NCI-H2196 treated with DMSO at 0.1 percent for 48 hours (cell line): Measurements from ENCODE around the gene IGSF8.

Experiments used
- DNase-seq: peaks from one replicate; lab custom pipeline; 2025; ENCODE audit not compliant: unreplicated experiment; lab: John Stamatoyannopoulos, UW

IGSF8 gene

GRCh38 chr1:160107512-160107911 is 9.1 kb upstream of the IGSF8 start:
- DNase-seq: no peak

GRCh38 chr1:160105155-160105554 is 6.7 kb upstream of the IGSF8 start:
- DNase-seq: no peak

DNA sequence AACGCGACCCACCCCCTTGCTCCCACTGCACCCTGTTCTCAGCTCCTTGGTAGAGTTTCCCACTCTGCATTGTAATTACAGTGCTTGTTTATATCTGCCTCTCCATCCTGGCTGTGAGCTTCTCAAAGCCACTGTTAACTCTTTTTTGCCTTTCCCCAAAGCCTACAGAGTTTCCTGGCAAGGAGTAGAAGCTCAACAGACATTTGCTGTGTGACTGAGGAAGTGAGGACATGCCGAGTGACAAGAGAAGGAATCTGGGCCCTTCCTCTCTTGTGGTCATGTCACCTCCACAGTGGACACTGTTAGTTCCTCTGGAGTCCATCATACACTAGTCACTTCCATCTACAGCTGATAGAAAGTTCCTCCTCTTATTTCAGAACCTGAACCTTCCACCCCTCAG is 6.1 kb upstream of the IGSF8 start:
- no peak for DNase-seq

DNA sequence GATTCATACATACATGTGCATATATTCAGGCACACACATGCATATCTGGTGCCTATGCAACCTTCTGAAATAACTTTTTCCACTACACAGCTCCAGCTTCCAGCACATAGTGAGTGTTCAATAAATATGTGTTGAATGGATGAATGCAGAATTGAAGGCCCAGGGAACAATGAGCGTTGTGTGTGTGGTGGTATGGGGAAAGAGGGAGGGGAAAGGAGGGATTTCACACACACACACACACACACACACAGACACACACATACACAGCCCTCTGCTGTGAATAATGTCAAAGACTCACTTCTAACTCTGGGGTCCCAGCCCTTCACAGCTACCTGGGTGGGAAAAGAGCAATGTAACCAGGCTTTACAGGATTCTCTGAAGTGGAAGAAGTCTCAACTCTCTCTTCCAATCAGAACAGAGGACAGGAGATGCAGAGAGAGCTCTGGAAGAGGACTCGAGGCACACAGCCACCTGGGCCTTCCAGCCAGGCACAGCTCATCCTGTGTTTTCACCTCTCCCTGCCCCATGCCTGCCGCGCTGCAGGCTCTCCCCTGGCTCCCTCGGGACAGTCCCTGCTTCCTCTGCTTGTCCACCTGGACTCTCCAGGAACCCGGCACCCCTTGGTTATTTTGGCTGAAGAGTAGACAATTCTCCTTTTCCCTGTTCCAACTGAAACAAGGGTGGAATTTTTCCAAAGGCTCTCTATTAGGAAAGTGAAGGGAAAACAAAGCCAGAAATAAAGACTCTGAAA is 5.4 kb upstream of the IGSF8 start:
- no peak for DNase-seq

DNA sequence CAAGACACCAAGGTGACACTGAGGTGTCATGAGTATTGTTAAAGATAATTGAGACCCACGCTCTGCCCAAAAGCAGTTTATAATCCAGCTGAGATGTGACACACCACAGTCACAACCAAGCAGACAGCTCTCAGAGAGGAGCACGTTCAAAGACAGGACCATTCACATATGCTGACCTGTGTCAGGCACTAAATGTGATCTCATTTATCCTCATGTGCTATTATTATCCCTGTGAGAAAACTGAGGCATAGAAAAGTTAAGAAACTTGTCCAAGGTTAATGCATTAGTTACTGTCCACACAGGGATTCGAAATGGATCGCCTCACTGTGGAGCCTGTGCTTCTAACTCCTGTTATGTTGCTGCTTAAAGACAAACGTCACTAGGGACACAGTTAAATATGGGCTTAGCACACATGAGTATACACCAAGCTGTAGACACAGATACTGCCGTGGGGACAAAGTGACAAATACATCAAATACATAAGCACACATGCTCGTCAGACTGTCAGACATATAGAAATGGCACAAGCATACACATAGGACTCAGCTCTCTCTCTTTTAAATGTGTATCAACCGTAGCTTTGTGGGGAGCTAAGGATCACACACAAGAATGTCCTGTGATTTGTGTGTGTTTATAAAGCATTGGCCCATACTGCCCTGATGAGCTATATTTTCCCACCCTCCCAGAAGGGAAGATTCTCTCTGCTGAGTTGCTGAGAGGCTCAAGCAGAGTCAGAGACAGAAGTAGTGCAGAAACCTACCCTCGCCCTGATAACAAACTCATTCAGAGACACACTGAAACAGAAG is 3.5 kb upstream of the IGSF8 start:
- no peak for DNase-seq

DNA sequence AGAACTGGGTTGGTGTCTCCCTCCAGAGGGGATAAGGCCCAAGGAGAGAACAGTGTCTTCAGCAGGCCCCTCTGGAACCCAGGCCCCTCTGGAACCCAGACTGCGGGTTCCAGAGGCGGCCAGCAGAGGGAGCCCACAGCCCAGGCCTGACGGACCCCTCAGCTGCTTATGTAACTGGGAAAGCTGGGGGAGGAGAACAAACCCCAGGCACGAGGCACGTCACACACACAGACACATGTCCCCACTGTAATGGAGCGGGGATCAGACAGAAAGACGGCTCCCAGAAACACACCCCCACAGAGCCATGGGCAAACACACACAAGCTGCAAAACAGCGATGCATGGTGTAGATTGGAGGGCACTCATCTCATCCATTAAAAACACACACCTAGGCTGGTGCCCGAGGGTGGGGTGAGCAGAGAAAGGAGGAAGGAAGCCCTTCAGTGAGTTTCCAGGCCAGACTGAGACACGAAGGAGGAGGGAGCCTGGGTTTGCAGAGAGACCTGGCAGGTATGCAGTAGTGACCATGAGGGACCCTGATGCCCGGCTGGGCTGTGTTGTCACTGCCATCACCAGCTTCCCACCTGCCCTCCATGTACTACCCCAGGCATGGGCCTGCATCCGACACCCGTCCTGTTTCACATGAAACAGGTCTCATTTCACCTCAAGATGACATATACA is 2.8 kb upstream of the IGSF8 start:
- DNase-seq: peak; percentile 64

DNA sequence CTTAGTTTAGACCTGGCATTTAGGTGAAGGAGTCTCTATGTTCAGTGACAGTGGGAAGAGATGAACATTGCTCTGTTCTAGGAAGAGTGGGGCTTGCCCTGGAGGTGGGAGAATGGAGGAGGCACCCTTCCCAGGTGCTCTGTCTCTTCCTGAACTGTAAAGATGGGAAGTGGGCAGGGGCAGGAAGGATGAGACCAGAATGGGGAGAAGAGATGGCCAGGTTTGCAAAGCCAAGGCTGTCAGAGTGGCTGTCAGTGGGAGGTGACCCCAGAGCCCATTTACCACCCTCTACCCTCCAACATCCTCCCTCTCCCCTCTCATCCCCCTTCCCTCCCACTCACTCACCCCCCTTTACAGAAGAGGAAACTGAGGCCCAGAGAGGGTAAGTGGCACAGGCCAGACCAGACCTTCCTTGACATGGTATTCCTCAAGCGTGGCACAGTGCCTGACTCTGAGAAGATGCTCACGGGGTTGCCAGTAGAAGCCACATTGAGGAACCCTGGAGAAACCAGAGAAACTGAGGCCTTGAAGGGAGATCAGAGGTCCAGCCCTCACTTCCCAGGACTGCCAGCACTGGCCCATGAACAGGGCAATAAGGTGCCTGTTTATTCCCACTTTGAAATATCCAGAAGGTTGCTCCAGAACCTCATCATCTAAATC is 1.4 kb upstream of the IGSF8 start:
- no peak for DNase-seq

- DNase-seq: peak; percentile 83
Measured at GRCh38 chr1:160098852-160099561, 588 bp upstream of the IGSF8 start.

GRCh38 chr1:160097151-160097910 is 1.1 kb downstream of the IGSF8 start:
- no peak for DNase-seq

DNA sequence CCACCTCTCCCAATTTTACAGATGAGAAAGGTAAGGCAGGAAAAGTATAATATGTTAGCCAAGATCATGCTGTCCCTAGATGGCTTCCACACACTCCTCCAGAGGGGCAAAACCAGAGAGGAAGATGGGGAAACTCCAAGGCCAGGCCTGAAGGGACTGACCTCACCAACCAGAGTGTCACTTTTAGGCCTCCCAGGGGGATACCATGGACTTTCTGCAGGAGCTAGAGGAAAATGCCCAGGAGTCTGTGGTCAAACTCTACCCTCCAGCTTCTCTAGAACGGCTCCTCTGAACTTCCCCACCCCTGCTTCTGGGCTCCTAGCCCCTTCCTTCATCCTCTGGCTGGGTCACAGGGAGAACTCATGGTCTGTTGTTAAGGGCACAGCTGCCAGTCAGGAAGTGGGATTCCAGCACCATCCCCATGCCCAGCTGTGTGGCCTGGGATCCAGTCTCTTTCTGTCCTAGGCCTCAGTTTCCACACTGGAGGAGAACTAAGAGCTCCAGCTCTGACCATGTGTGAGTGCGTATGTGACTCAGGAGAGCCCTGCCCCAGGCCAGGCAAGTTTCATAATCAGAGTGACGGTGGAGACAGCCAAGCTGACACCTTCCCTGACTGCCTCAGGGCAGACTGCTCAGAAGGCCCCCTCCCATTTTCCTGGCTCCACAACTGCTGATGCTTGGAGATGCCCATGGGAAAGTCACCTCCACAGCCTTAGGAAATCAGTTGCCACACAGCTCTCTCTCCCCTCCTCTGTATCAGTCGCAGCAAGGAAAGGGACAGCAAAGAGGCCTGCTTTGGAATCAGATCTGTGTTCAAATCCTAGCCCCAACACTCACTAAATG is 1.9 kb downstream of the IGSF8 start:
- no peak for DNase-seq

GRCh38 chr1:160095382-160096105 is 2.9 kb downstream of the IGSF8 start:
- DNase-seq: no peak

GRCh38 chr1:160094806-160095205 is 3.6 kb downstream of the IGSF8 start:
- DNase-seq: no peak

DNA sequence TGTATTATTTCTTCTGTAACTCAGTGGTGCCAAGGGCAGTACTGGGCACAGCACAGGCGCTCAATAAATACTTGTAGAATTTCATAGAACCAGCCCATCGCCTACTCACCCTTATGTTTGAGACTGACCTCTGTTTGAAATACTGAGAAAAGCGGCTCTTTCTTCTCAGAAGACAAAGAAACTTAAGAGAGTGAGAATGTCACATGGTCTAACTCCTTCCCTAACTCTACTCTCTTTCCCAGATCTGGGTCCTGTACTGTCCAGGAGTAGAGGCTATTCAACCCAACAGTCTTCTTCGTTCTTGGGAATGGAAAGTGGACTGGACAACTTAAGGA is 4.2 kb downstream of the IGSF8 start:
- DNase-seq: no peak

DNA sequence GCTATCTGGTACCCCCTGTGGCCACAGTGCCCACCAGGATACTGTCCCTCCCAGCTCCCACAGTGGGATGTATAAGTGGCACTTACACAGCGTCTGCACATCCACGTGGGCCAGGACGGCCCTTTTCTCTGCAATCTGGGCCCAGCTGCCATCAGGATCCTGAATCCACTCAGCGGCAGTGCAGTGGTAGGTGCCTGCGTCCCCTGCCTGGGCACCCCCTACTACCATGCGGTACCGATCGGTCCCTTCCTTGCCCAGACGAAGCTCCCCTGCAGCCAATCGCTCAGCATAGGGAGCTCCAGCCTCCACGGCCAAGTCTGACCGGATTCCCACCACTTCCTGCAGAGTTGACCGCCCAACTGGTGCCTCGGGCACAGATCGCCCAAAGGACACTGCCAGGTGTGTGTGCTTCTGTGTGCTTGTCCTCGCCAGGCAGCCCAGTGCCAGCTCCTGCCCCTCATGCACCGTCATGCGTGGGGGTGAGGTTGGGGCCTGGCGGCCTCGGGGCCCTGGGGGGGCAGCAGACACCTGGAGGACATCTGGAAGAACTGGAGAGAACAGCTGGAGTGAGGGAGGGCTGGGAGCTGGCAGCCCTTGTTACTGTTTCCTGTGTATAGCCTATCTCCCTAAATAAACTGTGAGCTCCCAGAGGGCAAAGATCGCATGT is 4.7 kb downstream of the IGSF8 start:
- no peak for DNase-seq

- no peak for DNase-seq
Measured at GRCh38 chr1:160093069-160093395, 5.4 kb downstream of the IGSF8 start.

- DNase-seq: no peak
Measured at GRCh38 chr1:160092366-160093068, 5.9 kb downstream of the IGSF8 start.

DNA sequence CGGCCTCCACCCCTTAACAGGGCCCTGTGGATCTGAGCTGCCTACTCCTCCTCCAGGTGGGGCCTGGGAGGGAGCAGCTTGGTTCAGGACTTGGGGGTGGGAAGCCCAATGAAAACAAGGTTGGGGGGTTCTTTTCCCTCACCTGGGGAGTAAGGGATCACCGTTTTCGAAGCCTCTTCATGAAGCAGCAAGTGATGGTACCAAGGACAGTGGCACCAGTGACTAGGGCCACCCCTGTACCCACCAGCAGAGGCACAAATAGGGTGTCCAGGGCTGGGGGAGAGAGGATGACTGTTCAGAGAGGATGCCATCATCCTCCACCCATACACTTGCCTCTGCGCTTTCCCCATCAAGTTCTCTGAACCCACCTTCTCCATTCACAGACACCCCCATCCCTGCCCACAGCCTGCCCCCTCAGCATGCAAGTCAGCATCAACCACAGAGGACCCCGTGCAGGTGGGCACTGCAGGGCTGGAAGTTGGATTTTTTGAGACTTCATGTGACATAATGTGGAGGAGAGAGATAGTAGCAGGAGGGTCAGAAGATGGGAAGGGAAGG is 6.7 kb downstream of the IGSF8 start:
- no peak for DNase-seq
